ENCODE measurements around the gene SCPEP1. TPM values are rescaled to one million over a fixed set of nuclear protein-coding genes. Genes with fewer than 3 reads are reported as not detected.
A peak's percentile ranks its signal among the peaks of the same experiment; 100 is the strongest.

The SCPEP1 gene
- total RNA-seq, 4 donors from 2014 or later, result 9.9 to 44.7 (median 30.2) TPM

DNA sequence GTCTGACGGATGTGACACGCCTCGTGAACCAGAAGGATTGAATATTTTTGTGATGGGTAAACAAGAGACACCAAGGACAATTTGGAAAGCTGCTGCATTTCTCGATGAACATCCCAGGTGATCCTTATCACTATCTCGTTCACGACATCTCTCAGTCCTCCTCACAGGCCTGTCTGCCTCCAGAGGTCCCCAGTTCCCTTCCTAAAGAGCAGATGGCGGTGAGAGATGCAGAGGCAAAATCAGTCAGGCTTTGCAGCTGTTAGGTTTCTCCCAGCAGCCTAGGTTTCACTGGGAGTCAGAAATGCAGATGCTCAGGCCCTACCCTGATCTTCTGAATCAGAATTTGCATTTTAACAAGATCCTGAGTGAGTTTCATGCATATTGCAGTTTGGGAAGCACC is 23.6 kb downstream of the SCPEP1 start:
- intact Hi-C loops (cut with DNase I; ENCODE audit: low total_unique reads) (loop anchor here (10.0 kb wide), 1 partner anchor 113 kb away; no protein-coding TSS in a partner anchor), in situ Hi-C loops (cut with MboI; ENCODE audit: low sequenced_read_pairs in 4 of 4) (no loop called here)
- Histone ChIP-seq H3K27ac (no peak overlapping the region), H3K36me3 (peaks cover 0 to 41% of the 10 kb centered on the region in 2 donors), H3K27me3 (no peaks in the 10 kb centered on the region), H3K4me3 (no peak overlapping the region), H3K9me3 (no peaks in the 10 kb centered on the region), H3K4me1 (no peaks in the 10 kb centered on the region)
- DNase-seq (no peak), ATAC-seq (no peak)
- TF ChIP-seq, protein P1, sequence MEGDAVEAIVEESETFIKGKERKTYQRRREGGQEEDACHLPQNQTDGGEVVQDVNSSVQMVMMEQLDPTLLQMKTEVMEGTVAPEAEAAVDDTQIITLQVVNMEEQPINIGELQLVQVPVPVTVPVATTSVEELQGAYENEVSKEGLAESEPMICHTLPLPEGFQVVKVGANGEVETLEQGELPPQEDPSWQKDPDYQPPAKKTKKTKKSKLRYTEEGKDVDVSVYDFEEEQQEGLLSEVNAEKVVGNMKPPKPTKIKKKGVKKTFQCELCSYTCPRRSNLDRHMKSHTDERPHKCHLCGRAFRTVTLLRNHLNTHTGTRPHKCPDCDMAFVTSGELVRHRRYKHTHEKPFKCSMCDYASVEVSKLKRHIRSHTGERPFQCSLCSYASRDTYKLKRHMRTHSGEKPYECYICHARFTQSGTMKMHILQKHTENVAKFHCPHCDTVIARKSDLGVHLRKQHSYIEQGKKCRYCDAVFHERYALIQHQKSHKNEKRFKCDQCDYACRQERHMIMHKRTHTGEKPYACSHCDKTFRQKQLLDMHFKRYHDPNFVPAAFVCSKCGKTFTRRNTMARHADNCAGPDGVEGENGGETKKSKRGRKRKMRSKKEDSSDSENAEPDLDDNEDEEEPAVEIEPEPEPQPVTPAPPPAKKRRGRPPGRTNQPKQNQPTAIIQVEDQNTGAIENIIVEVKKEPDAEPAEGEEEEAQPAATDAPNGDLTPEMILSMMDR (IDR thresholded peaks at IDR 0.05 in 4 of 5, conservative IDR thresholded peaks at IDR 0.05 in 1 of 5), result no peak
- TF ChIP-seq POLR2A (IDR thresholded peaks at IDR 0.05), result no peak

- intact Hi-C loops (cut with DNase I; ENCODE audit: low total_unique reads) (loop anchor here (10.0 kb wide), 1 partner anchor 112 kb away; no protein-coding TSS in a partner anchor), in situ Hi-C loops (cut with MboI; ENCODE audit: low sequenced_read_pairs in 4 of 4) (no loop called here)
- Histone ChIP-seq H3K9me3 (no peaks in the 10 kb centered on the region), H3K27me3 (no peaks in the 10 kb centered on the region), H3K36me3 (peaks cover 0 to 47% of the 10 kb centered on the region in 2 donors), H3K4me1 (no peaks in the 10 kb centered on the region), H3K27ac (no peak overlapping the region), H3K4me3 (no peak overlapping the region)
- no peak for ATAC-seq
- TF ChIP-seq POLR2A (IDR thresholded peaks at IDR 0.05), result no peak
- TF ChIP-seq, protein P1 (IDR thresholded peaks at IDR 0.05 in 4 of 5, conservative IDR thresholded peaks at IDR 0.05 in 1 of 5), result no peak
- no peak for DNase-seq
These were observed 25.0 kb downstream of the SCPEP1 start for GRCh38 chr17:57002904-57003303.

DNA sequence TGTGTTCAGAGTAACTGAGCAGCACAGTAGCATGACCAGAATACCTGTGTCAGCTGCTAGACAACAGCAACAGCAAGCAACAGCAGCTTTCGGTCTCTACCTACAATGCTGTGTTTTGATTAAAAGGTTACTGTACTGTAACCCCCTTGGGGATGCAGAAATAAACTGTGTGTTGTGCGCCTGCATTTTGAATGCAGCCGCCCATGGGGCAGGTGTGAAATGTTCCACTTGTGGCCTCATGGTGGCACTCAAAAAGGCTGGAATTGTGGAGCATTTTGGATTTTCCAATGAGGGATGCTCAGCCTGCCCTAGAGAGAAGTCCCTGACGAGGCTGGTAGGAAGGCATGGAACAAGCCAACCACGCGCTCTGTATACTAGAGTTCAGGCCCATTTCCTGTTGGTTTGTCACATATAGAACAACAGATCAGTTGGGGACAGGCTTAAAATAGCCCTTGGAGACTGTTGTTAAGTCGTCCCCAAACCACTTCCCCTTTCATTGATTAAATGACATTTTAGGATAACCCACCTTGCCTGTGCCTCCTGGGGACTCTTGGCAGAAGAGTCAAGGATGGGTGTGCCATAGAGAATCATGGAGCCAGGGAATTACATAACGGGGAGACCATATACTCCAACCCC is 27.1 kb downstream of the SCPEP1 start:
- Histone ChIP-seq H3K27ac (no peak overlapping the region), H3K4me1 (no peaks in the 10 kb centered on the region), H3K9me3 (no peaks in the 10 kb centered on the region), H3K4me3 (no peak overlapping the region), H3K36me3 (peaks cover 0 to 47% of the 10 kb centered on the region in 2 donors), H3K27me3 (no peaks in the 10 kb centered on the region)
- in situ Hi-C loops (cut with MboI; ENCODE audit: low sequenced_read_pairs in 4 of 4), result loop anchor here in 1 of 4 donors (5.0 kb wide), 1 partner anchor 47 kb away; no protein-coding TSS in a partner anchor
- TF ChIP-seq POLR2A (IDR thresholded peaks at IDR 0.05), result no peak
- TF ChIP-seq, protein P1 (IDR thresholded peaks at IDR 0.05 in 4 of 5, conservative IDR thresholded peaks at IDR 0.05 in 1 of 5), result peak in 4 of 5 experiments; percentile 9 to 39 (median 28)
- ATAC-seq (peak in 1 of 2 donors; percentile 44), DNase-seq (no peak)
- intact Hi-C loops (cut with DNase I; ENCODE audit: low total_unique reads), result loop anchor here (2.0 to 10.0 kb wide), 2 partner anchors 50 to 110 kb away; no protein-coding TSS in a partner anchor

- ATAC-seq, result no peak
- Histone ChIP-seq H3K27me3 (no peaks in the 10 kb centered on the region), H3K36me3 (peaks cover 0 to 38% of the 10 kb centered on the region in 2 donors), H3K4me1 (no peaks in the 10 kb centered on the region), H3K4me3 (no peak overlapping the region), H3K9me3 (no peaks in the 10 kb centered on the region), H3K27ac (no peak overlapping the region)
- no peak for DNase-seq
- no peak for TF ChIP-seq POLR2A (IDR thresholded peaks at IDR 0.05)
- TF ChIP-seq, protein P1 (IDR thresholded peaks at IDR 0.05 in 4 of 5, conservative IDR thresholded peaks at IDR 0.05 in 1 of 5), result no peak
- intact Hi-C loops (cut with DNase I; ENCODE audit: low total_unique reads) (loop anchor here (10.0 kb wide), 1 partner anchor 109 kb away; no protein-coding TSS in a partner anchor), in situ Hi-C loops (cut with MboI; ENCODE audit: low sequenced_read_pairs in 4 of 4) (loop anchor here in 1 of 4 donors (5.0 kb wide), 1 partner anchor 46 kb away; no protein-coding TSS in a partner anchor)
These were observed 28.1 kb downstream of the SCPEP1 start for GRCh38 chr17:57006040-57006439.

Measured in gastrocnemius medialis (tissue), 4 donors.